ENCODE results near the gene MYO5B.

The MYO5B gene

DNA sequence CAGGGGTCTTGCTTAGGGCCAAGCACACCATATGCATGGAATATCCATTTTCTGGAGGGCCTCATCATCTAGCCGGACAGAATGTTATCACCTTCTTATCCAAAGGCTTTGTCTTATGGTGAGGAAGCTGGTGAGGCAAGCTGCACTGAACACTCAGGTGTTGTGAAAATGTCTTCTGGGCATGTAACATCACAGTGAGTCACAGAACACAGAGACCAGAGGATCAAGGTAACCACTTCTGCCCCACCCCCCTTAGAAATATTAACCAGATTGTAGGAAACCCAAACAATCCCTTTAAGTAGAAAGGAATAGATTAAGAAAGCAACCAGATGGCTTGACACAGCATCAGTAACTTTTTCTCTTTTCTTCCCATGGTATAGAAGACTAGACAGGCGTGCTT is 51.1 kb downstream of the MYO5B start:
- DNase-seq: no peak

DNA sequence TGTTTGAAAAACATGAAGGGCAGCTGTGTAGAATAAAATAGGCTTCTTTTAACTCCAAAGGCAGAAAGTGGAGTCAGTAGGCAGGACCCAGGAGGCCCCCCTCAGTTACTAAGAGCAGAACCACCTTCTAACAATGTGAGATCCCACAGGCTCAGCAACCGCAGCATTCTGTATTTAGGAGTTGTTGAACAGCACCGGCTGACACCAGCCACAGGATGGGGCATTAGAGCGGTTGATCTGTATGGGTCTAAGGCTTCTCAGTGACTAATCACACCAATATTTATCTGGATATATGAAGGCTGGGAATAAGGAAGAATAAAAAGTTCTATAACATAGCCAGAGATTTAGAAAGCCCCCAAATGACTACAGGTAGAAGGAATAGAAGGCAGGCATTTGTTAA is 51.7 kb downstream of the MYO5B start:
- no peak for DNase-seq

DNA sequence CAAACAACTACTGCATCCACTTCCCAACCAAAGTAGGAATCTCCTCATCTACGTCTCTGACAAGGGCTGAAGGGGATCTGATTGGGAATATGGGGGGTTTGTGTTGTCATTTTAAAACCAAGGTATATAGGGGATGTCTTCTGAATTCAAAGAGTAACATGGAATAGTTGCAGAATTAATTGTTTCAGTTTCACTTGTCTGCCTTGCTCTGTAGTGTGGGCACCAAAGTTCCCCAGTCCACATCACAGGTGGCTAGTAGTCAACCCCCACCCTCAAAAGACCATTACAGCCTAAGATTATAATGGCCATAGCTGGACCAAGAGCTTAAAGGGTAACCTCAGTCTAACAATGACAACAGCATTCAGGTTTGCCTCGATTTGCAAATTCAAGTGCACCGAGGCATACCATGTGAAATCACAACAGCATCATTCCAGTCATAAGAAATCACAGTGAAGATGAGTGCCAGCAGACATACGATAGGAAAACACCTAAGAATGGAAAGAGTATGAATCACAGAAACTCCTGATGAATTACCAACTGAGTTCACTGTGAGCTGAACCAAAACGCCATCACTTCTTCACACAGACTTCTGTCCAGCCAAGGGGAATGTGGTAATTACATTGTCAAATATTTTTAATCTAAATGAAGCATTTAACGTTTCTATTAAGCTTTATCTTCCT is 52.4 kb downstream of the MYO5B start:
- no peak for DNase-seq

GRCh38 chr18:50138181-50139064 is 56.5 kb downstream of the MYO5B start:
- no peak for DNase-seq

GRCh38 chr18:50135903-50136302 is 59.0 kb downstream of the MYO5B start:
- DNase-seq: no peak

DNA sequence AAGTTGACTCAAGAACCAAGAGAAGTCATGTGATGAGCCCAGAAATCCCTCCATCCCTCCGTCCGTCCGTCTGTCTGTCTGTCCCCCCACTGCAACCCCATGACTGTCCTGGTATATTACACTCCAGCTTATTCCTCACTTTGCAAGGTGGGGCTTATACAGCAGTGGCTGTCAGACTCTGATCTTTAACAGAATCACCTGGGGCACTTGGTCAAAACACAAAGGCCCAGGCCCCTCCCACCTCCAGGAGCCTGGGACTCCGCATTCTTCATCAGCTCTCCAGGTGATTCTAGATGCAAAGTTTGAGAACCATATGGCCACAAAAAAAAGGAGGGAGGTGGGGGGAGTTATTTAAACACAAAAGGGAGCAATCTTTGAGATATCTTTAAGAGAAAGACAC is 61.4 kb downstream of the MYO5B start:
- no peak for DNase-seq

- no peak for DNase-seq
Measured at GRCh38 chr18:50131591-50131990, 63.4 kb downstream of the MYO5B start.

DNA sequence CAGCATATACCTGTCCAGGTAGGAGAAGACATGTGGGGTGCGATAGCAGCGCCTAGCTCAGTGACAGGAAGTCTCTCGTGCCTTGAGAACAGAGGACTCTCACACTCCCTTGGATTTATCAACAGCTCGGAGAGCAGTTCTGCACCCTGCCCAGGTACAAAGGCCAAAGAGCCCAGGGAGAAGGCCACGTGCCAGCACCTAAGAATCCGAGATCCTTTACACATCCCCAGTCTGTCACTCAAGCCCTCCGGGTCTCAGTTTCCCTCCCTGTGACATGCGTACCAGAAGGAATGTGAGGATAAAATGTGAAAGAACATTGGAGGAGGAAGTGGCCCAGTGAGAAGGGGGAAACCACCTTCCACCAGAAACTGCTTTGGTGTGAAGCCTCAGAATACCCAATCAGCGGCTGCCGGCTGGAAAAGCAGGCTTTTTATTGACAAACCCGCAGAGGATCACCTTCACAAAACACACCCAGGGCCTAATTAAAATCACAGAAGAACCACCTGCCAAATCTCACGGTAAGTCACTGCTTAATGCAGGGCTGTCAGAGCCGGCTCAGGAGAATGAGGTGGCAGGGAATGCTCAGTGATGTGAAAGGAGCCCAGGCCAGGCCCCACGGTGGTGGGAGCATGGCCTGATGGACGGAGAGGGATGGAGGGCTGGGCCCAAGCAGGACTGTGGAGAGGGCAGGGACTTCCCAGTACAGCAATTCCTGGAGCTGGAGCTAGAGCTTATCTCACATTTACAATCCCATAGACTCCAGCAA is 66.3 kb downstream of the MYO5B start:
- DNase-seq: no peak

DNA sequence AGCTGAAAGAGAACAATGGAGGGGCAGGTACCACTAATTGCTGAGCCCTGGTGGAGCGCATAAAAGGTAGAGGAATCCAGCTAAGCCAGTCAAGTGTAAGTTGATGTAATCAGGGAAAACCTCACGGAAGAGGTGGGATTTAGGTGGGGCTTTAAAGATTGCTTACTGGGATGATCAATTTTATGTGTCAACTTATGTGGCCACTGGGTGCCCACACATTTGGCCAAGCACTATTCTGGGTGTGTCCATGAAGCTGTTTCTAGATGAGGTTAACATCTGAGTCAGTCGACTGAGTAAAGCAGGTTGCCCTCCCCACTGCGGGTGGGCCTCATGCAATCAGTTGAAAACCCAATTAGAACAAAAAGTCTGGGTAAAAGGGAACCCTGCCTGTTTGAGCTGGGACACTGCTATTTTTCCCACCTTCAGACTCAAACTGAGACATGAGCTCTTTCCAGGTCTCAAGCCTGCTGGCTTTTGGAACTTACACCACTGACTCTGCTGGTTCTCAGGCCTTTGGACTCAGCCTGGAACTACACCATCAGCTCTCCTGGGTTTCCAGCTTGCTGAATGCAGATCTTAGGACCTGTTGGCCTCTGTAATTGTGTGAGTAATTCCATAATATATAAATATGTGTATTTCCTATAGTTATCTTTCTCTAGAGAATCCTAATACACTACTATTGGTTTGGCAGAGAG is 67.3 kb downstream of the MYO5B start:
- DNase-seq: no peak

- DNase-seq: no peak
Measured at GRCh38 chr18:50126471-50126870, 68.5 kb downstream of the MYO5B start.

DNA sequence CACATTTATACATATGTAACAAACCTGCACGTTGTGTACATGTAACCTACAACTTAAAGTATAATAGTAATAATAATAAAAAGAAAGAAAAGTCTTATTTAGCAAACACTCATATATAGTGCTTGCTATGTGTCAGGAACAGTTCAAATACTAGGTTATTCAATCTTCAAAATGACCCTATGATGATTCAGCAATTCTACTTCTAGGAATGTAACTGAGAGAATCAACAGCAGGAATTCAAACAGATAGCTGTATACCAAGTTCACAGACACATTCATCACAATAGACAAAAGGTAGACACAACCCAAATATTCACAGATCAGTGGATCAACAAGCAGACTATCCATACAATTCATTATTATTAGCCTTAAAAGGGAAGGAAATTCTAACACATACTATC is 69.5 kb downstream of the MYO5B start:
- no peak for DNase-seq

DNA sequence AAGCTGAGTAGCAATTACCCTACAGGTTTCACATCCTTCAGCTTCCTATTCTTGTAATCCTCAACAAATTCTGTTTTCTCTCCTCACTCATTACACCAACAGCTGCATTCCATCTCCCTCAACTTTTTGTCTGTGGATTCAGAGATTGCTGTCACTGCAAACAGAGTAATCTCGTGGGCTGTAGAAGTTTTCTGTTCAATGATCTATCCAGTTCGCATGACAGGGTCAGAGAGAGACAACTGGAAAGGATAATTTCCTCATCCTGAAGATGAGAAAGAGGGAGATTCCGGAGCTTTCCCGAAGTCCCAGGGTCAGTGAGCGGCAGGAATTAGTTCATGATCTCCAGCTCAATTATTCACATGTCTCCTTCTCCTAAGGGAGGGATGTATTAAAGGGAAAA is 75.7 kb downstream of the MYO5B start:
- no peak for DNase-seq

DNA sequence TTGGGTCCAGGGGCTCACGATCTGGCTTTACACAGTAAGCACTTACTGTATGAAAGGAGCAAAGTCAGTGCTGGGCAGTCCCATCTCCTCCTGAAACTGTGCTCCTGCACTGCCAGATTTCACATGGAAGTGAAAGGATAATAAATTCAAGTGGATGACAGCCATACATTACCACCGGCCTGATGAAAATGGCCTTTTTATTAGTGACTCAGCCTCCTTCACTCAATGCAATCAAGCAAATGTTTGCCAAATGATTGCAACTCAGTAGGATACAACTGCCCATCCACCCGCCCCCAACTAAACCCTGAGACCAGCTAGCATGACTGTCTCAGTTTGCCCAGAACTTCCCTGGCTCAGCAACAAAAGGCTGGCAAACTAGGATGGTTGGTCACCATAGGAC is 77.1 kb downstream of the MYO5B start:
- no peak for DNase-seq

- no peak for DNase-seq
Measured at GRCh38 chr18:50115095-50115494, 79.9 kb downstream of the MYO5B start.

GRCh38 chr18:50114448-50114847 is 80.5 kb downstream of the MYO5B start:
- no peak for DNase-seq

GRCh38 chr18:50113726-50114125 is 81.2 kb downstream of the MYO5B start:
- DNase-seq: no peak

DNA sequence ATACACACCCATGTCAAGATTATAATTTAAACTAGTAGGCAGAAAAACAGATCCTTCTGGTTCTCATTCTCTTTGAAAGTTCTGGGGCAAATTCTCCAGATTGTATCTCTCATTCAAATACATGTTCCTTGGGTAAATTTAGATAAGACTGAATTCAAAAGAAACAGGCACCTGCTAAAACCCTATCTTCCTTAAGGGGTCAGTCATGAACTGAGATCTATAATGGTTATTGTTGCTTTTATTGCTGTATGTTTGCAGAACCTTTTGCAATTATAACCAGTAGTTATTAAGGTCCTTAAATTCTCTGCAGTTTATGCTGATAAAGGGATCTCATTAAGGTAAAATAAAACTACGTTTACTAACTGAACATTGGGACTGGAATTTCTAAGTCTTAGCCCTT is 83.5 kb downstream of the MYO5B start:
- DNase-seq: no peak

GRCh38 chr18:50107468-50107977 is 87.4 kb downstream of the MYO5B start:
- DNase-seq: no peak

GRCh38 chr18:50105027-50105426 is 89.9 kb downstream of the MYO5B start:
- no peak for DNase-seq

GRCh38 chr18:50104421-50104820 is 90.5 kb downstream of the MYO5B start:
- DNase-seq: no peak

DNA sequence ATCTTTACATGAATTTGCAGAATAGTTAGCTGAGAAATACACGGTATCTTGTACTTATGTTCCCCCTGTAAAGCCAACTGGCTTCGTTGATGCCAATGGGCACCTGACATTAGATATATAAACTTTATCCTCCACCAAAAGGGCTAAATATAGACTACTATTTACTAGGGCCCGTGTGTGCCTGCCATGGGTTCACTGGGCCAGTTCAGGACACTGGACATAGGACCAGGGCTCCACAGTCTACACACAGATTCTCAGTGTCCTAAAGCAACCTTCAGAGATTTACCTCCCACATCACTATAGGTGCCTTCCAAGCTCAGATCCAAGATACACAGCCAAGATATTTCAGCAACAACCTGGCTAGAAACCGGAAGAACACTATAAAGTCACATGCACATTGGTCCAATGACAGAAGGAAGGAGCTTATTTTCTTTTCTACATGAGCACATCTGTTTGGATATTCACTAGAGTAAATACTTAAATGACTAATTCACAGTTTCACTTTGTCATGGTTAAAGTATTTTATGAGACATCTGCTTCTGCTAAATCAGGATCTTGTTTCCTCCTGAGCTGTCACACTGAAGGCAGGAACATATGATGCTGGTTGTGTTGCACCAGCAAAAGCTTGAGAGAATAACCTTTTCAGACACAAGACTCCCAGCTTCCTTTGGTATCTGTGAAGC is 95.1 kb downstream of the MYO5B start:
- DNase-seq: no peak

GRCh38 chr18:50097702-50098101 is 97.2 kb downstream of the MYO5B start:
- DNase-seq: no peak

Data from stimulated activated CD4-positive, alpha-beta T cell treated with anti-CD3 and anti-CD28 coated beads, Interleukin-1b, Interleukin-23, amount 100 ng/mL, for 48 hours (primary cell).